ENCODE results near the gene HSPA2.

Gene HSPA2

GRCh38 chr14:64573109-64573508 is 32.6 kb downstream of the HSPA2 start:
- Histone ChIP-seq H3K9me3 (ENCODE audit: control insufficient read depth, low read length) (no peaks in the 10 kb centered on the region), H3K4me1 (peaks cover 4% of the 10 kb centered on the region), H3K79me2 (no peaks in the 10 kb centered on the region), H3K36me3 (ENCODE audit: control insufficient read depth, insufficient read depth, low read length) (no peaks in the 10 kb centered on the region), H2AFZ (no peak overlapping the region), H3K4me3 (ENCODE audit: low read depth, low read length) (no peak overlapping the region), H3K4me2 (ENCODE audit: low read length) (no peak overlapping the region), H3K27ac (no peak overlapping the region), H3K27me3 (ENCODE audit: control insufficient read depth, insufficient read depth, low read length) (no peaks in the 10 kb centered on the region), H3K9ac (no peak overlapping the region)
- TF ChIP-seq CTCF (IDR thresholded peaks at IDR 0.05) = no peak

GRCh38 chr14:64574371-64575107 is 34.0 kb downstream of the HSPA2 start:
- Histone ChIP-seq H3K4me1 (no peaks in the 10 kb centered on the region), H3K4me2 (ENCODE audit: low read length) (no peak overlapping the region), H3K27ac (no peak overlapping the region), H3K9ac (no peak overlapping the region), H3K79me2 (no peaks in the 10 kb centered on the region), H2AFZ (no peak overlapping the region), H3K9me3 (ENCODE audit: control insufficient read depth, low read length) (no peaks in the 10 kb centered on the region), H3K27me3 (ENCODE audit: control insufficient read depth, insufficient read depth, low read length) (no peaks in the 10 kb centered on the region), H3K36me3 (ENCODE audit: control insufficient read depth, insufficient read depth, low read length) (no peaks in the 10 kb centered on the region), H3K4me3 (ENCODE audit: low read depth, low read length) (no peak overlapping the region)
- TF ChIP-seq CTCF (IDR thresholded peaks at IDR 0.05) = no peak

- Histone ChIP-seq H3K4me3 (ENCODE audit: low read depth, low read length) (no peak overlapping the region), H3K9me3 (ENCODE audit: control insufficient read depth, low read length) (no peaks in the 10 kb centered on the region), H3K79me2 (no peaks in the 10 kb centered on the region), H3K36me3 (ENCODE audit: control insufficient read depth, insufficient read depth, low read length) (no peaks in the 10 kb centered on the region), H3K9ac (no peak overlapping the region), H3K27ac (no peak overlapping the region), H3K4me1 (no peaks in the 10 kb centered on the region), H2AFZ (no peak overlapping the region), H3K27me3 (ENCODE audit: control insufficient read depth, insufficient read depth, low read length) (no peaks in the 10 kb centered on the region), H3K4me2 (ENCODE audit: low read length) (no peak overlapping the region)
- no peak for TF ChIP-seq CTCF (IDR thresholded peaks at IDR 0.05)
Measured at GRCh38 chr14:64577211-64577610, 36.7 kb downstream of the HSPA2 start.

GRCh38 chr14:64580467-64580866 is 39.9 kb downstream of the HSPA2 start:
- no peak overlapping the region for H3K4me3 ChIP-seq (ENCODE audit: low read depth, low read length)
- TF ChIP-seq CTCF (IDR thresholded peaks at IDR 0.05) = no peak
- H3K9me3 ChIP-seq (ENCODE audit: control insufficient read depth, low read length) = no peaks in the 10 kb centered on the region
- no peak overlapping the region for H3K9ac ChIP-seq
- H2AFZ ChIP-seq = no peak overlapping the region
- no peaks in the 10 kb centered on the region for H3K27me3 ChIP-seq (ENCODE audit: control insufficient read depth, insufficient read depth, low read length)
- H3K36me3 ChIP-seq (ENCODE audit: control insufficient read depth, insufficient read depth, low read length) = no peaks in the 10 kb centered on the region
- H3K27ac ChIP-seq = no peak overlapping the region
- H3K79me2 ChIP-seq = no peaks in the 10 kb centered on the region
- H3K4me2 ChIP-seq (ENCODE audit: low read length) = no peak overlapping the region
- peaks cover 12% of the 10 kb centered on the region for H3K4me1 ChIP-seq

- H3K9ac ChIP-seq = no peak overlapping the region
- H3K4me1 ChIP-seq = peaks cover 12% of the 10 kb centered on the region
- H3K27me3 ChIP-seq (ENCODE audit: control insufficient read depth, insufficient read depth, low read length) = no peaks in the 10 kb centered on the region
- H2AFZ ChIP-seq = no peak overlapping the region
- H3K79me2 ChIP-seq = no peaks in the 10 kb centered on the region
- H3K9me3 ChIP-seq (ENCODE audit: control insufficient read depth, low read length) = no peaks in the 10 kb centered on the region
- H3K4me3 ChIP-seq (ENCODE audit: low read depth, low read length) = no peak overlapping the region
- no peak overlapping the region for H3K27ac ChIP-seq
- H3K36me3 ChIP-seq (ENCODE audit: control insufficient read depth, insufficient read depth, low read length) = no peaks in the 10 kb centered on the region
- TF ChIP-seq CTCF (IDR thresholded peaks at IDR 0.05) = no peak
- H3K4me2 ChIP-seq (ENCODE audit: low read length) = peak overlapping the region; percentile 8
Measured at GRCh38 chr14:64581363-64581762, 40.8 kb downstream of the HSPA2 start.

Measured in parathyroid adenoma (tissue), 2 donors.